HL-60 (cell line): ENCODE results near the gene ADAMTSL3.

Experiments used
- CTCF ChIP-seq: IDR thresholded peaks from one replicate; pipeline ENCODE4 v1.5.1; 2011; ENCODE audit warnings: low read length, control low read depth, inconsistent platforms; ENCODE audit not compliant: insufficient read depth
- GABPA ChIP-seq: IDR thresholded peaks from 2 replicates; pipeline ENCODE4 v1.6.1; 2012; ENCODE audit warnings: low read depth

GRCh38 chr15:83956887-83957286 lies 303.0 kb downstream of the ADAMTSL3 start:
- no peak for TF ChIP-seq GABPA
- no peak for TF ChIP-seq CTCF
